Right lobe of liver (tissue), 6 donors: Measurements from ENCODE around the gene MYCBP2. TPM values are rescaled to one million over a fixed set of nuclear protein-coding genes. Genes with fewer than 3 reads are reported as not detected.

Source experiments
- ATAC-seq, 4 donors: fragments of 200-7000 bp; cut with Tn5 transposase; one replicate each; pipeline ENCODE4 v1.9.1; 2020; ENCODE audit warnings: mild to moderate bottlenecking in 4 of 4, moderate library complexity in 4 of 4
- DNase-seq, 3 donors: peaks; one replicate each; pipeline ENCODE4 v3.0.0-alpha.2; 2020
- H3K27ac ChIP-seq, 3 donors: fragments of 200-600 bp; one replicate each; pipeline ENCODE4 v1.8.0; 2022
- H3K27me3 ChIP-seq, 2 donors: fragments of 200-600 bp; one replicate each; pipeline ENCODE4 v1.8.0; 2022
- H3K36me3 ChIP-seq, 4 donors: fragments of 200-600 bp; sonication (generic) in 1 of 4; one replicate each; pipeline versions ENCODE4 v1.5.1 to v1.8.0; 2017 to 2022; ENCODE audit warnings: control low read depth in 1 of 4
- H3K4me1 ChIP-seq, 4 donors: fragments of 200-600 bp; sonication (generic) in 1 of 4; one replicate each; pipeline versions ENCODE4 v1.5.1 to v1.8.0; 2017 to 2022; ENCODE audit warnings: control low read depth in 1 of 4
- H3K4me3 ChIP-seq, 3 donors: fragments of 200-600 bp; one replicate each; pipeline ENCODE4 v1.8.0; 2022
- H3K9me3 ChIP-seq, 4 donors: fragments of 200-600 bp; sonication (generic) in 1 of 4; one replicate each; pipeline versions ENCODE4 v1.5.1 to v1.8.0; 2017 to 2022; ENCODE audit warnings: control low read depth in 1 of 4
- POLR2A ChIP-seq: fragments of 450-650 bp; IDR thresholded peaks from one replicate; pipeline ENCODE4 v1.6.1; 2017; ENCODE audit warnings: antibody characterized with exemption, mild to moderate bottlenecking
- WGBS: methylation state at CpG from one replicate; pipeline ENCODE4 v1.1.6; 2018; ENCODE audit warnings: low coverage, low lambda C conversion rate; ENCODE audit not compliant: insufficient coverage; ENCODE audit errors: missing lambda C conversion rate; 5-methylcytosine and 5-hydroxymethylcytosine counted together
- intact Hi-C, 2 donors: fragments of 100-400 bp; cut with DNase I; formaldehyde crosslinking; loops; one replicate each; pipeline versions ENCODE4 v1.11.2 to v1.14.1; 2022
- total RNA-seq, 6 experiments: library from RNA; depleted of rRNA in 2 of 6; stranded (reverse); fragments of >200 nt in 2 of 6; fragmentation: NEBNext Ultra II Directional in 3 of 6; extraction: Animal tissue kit (Norgen Biotek cat#: 25700) in 3 of 6; gene quantifications; one replicate each; pipeline versions ENCODE4 v1.1.0 to v1.2.4, GENCODE V29; 2016 to 2023
- TF ChIP-seq, protein P1 (sequence below), 4 donors: fragments of 200-600 bp in 3 of 4; fragments of 450-650 bp in 1 of 4; IDR thresholded peaks; one replicate each; pipeline versions ENCODE4 v1.5.1 to v1.8.0; 2016 to 2022; ENCODE audit warnings: antibody characterized with exemption in 4 of 4, mild to moderate bottlenecking in 2 of 4
- donor health status: DM: no; HTN: yes; CAD: no.
- donor health status: DM: no; HTN: no; CAD: no.
- donor health status: DM: no; HTN: no; CAD: no.
- donor health status: DM: no; HTN: yes; CAD: no.
- donor health status: DM: no; HTN: yes; CAD: no.

MYCBP2 gene
- total RNA-seq, 6 experiments from 2014 or later, result 27.8 to 50.1 (median 43.2) TPM

DNA sequence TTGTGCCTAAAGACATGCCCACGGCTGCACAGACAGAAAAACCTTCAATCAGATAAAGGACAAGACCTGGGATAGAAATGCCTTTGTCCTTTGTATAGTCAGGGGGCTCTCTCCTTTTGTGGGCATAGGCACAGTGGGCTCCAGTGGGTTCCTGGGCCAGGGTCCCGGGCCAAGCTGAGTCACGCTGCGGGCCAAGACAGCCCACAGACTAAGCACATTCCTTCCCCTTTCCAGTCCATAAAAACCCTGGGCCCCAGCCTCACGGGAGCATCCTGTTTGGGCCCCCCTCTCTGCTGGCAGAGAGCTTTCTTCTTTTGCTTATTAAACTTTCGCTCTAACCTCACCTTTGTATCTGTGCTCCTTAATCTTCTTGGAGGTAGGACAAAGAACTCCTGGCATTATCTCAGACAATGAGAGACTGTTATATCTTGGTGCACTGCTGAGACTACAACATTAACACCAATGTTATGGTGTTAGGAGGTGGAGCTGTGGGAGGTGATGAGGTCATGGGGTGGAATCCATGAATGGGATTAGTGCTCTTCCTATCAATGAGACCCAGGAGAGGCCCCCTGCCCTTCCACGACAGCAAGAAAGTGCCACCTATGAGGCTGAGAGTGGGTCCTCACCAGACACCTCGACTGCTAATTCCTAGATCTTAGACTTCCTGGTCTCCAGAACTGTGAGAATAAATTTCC, 279.1 kb downstream of the MYCBP2 start:
- no peak overlapping the region for H3K4me3 ChIP-seq
- no peak for DNase-seq
- no peaks in the 10 kb centered on the region for H3K4me1 ChIP-seq
- H3K27ac ChIP-seq, result no peak overlapping the region
- H3K36me3 ChIP-seq, result peaks cover 0 to 26% (median 5%) of the 10 kb centered on the region in 4 donors
- H3K9me3 ChIP-seq, result no peaks in the 10 kb centered on the region
- TF ChIP-seq, protein P1, sequence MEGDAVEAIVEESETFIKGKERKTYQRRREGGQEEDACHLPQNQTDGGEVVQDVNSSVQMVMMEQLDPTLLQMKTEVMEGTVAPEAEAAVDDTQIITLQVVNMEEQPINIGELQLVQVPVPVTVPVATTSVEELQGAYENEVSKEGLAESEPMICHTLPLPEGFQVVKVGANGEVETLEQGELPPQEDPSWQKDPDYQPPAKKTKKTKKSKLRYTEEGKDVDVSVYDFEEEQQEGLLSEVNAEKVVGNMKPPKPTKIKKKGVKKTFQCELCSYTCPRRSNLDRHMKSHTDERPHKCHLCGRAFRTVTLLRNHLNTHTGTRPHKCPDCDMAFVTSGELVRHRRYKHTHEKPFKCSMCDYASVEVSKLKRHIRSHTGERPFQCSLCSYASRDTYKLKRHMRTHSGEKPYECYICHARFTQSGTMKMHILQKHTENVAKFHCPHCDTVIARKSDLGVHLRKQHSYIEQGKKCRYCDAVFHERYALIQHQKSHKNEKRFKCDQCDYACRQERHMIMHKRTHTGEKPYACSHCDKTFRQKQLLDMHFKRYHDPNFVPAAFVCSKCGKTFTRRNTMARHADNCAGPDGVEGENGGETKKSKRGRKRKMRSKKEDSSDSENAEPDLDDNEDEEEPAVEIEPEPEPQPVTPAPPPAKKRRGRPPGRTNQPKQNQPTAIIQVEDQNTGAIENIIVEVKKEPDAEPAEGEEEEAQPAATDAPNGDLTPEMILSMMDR (IDR thresholded peaks at IDR 0.05), result no peak
- no peak for TF ChIP-seq POLR2A
- intact Hi-C loops, result no loop called here
- H3K27me3 ChIP-seq, result no peaks in the 10 kb centered on the region
- no peak for ATAC-seq
- 98% methylated on average over 5 of the region's 8 CpGs for WGBS

DNA sequence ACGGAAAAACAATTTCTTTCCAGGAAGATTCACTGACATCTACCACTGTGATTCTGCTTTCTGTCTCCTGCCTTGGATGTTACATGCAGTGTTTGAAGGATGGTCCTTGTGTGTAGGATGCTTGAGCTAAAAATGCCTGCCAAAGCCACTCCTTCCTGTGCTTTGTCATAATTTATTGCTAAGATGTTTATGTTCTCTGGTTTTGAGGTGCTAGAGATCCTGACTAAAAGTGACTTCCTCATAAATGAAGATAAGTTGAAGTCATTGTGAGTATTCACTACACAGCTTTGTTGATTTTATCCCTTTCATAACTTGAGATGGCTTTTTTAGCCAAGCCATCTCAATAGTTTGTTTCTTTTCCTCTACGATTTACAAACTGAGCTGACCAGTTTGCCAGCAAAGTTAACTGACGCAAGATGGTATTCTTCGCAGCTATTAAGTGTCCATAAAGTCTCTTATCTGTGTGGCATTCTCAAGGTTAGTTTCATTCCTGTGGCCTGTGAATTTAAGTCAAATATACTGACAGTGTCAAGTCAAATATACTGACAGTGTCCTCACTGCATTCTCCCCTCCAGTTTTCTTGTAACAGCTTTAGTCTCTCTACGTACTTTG, 284.2 kb downstream of the MYCBP2 start:
- no peak for DNase-seq
- intact Hi-C loops, result no loop called here

DNA sequence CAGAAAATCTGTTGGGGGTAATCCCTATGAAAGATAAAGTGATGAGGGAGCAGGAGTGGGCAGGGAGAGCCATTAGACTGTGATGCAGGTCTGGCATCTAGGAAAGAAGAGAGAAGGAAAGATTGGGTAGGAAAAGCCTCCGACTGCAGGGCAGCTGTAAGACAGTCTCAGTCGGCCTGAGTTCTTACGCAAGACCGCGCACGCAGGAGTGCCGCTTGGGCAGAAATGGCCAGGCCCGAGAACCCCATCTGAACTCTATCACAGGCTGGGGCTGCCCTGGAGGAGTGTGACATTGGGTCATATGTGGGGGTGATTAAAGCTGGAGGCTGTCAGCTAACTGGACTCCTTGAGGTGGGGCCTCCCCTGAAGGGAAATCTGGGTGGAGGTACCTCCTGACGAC, 286.1 kb downstream of the MYCBP2 start:
- WGBS, result 60% methylated on average over 2 of the region's 9 CpGs
- no peaks in the 10 kb centered on the region for H3K4me1 ChIP-seq
- H3K9me3 ChIP-seq, result no peaks in the 10 kb centered on the region
- TF ChIP-seq, protein P1 (IDR thresholded peaks at IDR 0.05), result no peak
- TF ChIP-seq POLR2A, result no peak
- peak in 1 of 4 donors; percentile 20 for ATAC-seq
- H3K36me3 ChIP-seq, result peaks cover 0 to 12% (median 4%) of the 10 kb centered on the region in 4 donors
- H3K4me3 ChIP-seq, result no peak overlapping the region
- intact Hi-C loops, result no loop called here
- H3K27ac ChIP-seq, result no peak overlapping the region
- H3K27me3 ChIP-seq, result no peaks in the 10 kb centered on the region
- DNase-seq, result no peak

More for the DNA sequence above, 284.2 kb downstream of the MYCBP2 start:
- H3K27ac ChIP-seq, result no peak overlapping the region
- no peaks in the 10 kb centered on the region for H3K9me3 ChIP-seq
- H3K27me3 ChIP-seq, result no peaks in the 10 kb centered on the region
- H3K4me1 ChIP-seq, result no peaks in the 10 kb centered on the region
- WGBS, result 88% methylated on average over 5 of the region's 5 CpGs
- H3K4me3 ChIP-seq, result no peak overlapping the region
- no peak for ATAC-seq
- TF ChIP-seq, protein P1 (IDR thresholded peaks at IDR 0.05), result no peak
- TF ChIP-seq POLR2A, result no peak
- peaks cover 0 to 12% (median 4%) of the 10 kb centered on the region in 4 donors for H3K36me3 ChIP-seq

DNA sequence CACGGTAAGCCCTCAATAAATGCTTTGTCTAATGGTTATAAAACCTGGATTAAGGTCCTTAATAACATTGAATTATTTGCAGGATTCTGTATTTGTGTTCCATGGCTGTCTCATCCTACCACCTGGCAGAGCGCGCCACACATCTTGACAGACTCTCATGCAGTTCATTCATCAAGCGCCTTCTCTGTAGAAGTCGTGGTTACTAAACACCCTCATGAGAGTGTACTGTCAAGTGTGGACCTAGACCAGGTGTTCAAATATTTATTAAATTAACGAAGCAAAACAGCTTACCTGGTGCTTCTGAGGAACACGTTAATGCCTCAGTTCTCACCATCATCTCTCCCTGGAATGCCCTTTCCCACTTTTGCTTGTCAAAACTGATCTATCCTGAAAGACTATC, 286.8 kb downstream of the MYCBP2 start:
- no peak for DNase-seq
- intact Hi-C loops, result no loop called here
- H3K9me3 ChIP-seq, result no peaks in the 10 kb centered on the region
- 84% methylated on average over 6 of the region's 7 CpGs for whole genome bisulfite sequencing
- TF ChIP-seq POLR2A, result no peak
- TF ChIP-seq, protein P1 (IDR thresholded peaks at IDR 0.05), result no peak
- peaks cover 0 to 8% (median 1%) of the 10 kb centered on the region in 4 donors for H3K36me3 ChIP-seq
- no peaks in the 10 kb centered on the region for H3K27me3 ChIP-seq
- no peaks in the 10 kb centered on the region for H3K4me1 ChIP-seq
- no peak overlapping the region for H3K4me3 ChIP-seq
- ATAC-seq, result no peak
- no peak overlapping the region for H3K27ac ChIP-seq
